GM21528 (cell line): ENCODE results near the gene DCLRE1C.
"Not testable (repeated sequence)": the region's sequence is repeated elsewhere in the genome, so short reads cannot be mapped to it uniquely, and the experiment has no call there.

Source experiments
- ATAC-seq: cut with Tn5 transposase; IDR thresholded peaks from one replicate; pipeline ENCODE4 v1.9.1; 2021; ENCODE audit warnings: mild to moderate bottlenecking, moderate library complexity; ENCODE audit not compliant: unreplicated experiment, low FRiP score

Gene DCLRE1C

DNA sequence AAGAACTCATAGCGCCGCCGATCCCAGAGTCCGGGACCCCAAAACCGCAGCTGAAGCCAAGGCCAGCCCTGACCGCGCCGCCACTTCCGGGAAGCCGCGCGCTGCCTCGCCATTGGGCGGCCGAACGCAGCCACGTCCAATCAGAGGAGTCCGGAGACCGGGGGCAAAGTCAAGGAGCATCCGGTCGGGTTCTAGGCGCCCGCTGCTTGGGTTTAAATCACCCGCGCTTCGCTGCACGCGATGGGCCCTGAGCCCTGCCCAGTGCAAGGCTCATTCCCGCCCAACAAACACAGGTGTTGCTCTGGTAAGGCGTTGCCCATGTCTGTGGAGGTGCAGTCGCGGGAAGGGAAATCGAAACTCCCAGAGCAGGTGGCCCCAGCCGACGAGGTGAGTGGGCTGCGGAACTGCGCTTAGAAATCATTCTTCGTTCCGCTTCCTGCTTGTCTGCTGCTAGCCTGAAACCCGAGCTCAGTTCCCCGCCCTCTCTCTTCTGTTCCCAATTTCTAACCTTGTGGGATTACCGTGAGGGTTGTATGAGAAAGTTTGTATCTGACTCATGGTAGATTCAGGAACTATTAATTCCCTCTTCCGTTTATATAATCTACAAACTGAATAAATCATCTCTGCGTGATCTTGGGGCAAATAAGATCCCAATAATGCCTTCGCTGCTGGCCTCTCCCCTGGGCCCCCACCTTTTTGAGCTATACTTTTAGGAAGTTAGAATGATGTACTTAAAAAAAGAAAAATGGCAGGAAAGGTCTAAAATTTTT lies at the start of gene DCLRE1C:
Gene DCLRE1C, minus strand, starts transcription at position 96 of the 770 bp plus-strand sequence. Its CDS starts 86 bp downstream, at position 10.
- ATAC-seq: peak; percentile 74

DNA sequence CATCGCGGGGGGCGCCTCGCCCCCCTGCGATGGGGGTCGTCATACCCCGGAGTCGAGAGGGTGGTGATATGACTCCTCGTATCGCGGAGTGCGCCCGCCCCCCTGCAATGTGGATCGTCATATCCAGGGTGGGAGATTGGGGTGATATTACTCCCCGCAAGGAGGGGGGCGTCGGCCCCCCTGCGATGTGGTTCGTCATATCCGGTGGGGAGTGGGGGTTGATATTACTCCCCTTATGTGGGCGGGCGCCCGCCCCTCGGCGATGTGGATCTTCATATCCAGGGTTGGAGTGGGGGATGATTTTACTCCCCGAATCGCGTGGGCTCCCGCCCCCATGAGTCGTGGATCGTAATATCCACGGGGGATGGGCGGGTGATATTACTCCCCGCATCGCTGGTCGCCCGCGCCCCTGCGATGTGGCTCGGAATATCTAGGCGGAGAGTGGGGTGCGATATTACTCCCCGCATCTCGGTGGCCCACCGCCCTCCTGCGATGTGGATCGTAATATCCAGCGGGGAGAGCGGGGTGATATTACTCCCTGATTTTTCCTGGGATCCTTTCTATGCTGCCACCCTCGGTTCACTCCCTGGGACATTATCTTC lies 42.2 kb upstream of the DCLRE1C start:
- no peak for ATAC-seq

DNA sequence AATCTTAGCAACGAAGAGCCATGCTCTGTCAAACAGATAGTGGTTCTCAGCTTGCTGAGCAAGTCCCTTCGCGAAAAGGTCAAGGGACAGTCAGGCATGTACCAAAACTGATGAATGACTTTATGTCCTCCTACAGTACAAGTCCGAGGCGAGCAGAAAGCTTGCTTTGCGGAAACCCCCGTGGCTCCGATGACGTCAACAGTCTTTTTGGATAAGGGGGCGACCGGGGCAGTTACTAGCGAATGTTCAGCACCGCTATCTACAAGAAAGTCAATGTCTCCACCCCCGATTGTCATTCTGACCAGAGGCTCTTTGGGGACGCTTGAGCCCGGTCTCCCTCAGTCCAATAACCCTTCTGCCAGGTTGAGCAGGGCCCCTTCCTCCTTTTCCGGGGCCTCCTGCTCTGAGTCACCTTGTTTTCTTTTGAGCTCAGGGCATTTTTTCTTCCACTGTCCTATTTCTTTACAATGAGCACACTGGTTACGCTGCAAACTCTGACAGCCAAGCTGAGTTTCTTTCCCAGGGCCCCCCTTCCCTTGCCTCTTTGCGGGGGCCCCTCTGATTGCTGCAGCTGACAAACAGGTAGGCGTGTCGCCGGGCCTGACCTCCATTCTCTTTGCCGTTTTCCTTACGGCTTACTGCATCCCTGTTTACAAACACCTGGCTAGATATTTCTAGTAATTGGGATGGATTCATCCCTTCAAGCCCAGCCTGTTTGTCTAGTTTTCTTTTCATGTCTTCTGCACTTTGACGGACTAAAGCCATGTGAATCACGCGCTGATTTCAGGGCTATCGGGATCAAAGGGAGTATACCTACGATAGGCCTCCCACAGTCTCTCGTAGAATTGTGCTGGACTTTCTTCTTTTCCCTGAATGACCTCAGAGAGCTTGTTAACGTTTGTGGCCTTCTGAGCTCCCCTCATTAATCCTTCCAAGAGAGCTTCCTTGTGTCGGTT lies 39.9 kb upstream of the DCLRE1C start:
- not testable (repeated sequence) for ATAC-seq

DNA sequence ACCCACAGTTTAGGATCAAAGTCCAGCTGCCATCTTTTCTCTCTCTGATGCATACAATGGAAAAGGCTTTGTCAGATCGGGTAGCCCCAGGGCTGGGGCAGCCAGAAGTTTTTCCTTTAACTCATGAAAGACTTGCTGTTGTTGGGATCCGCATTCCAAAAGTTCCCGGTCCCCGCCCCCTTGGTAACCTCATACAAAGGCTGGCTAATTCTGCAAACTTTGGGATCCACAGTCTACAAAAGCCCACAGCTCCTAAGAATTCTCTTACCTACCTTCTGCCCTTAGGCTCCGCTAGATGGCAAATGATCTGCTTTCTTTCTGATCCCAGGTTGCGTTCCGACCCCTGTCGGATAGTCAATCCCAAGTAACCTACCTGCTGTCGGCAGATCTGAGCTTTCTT lies 38.4 kb upstream of the DCLRE1C start:
- not testable (repeated sequence) for ATAC-seq

DNA sequence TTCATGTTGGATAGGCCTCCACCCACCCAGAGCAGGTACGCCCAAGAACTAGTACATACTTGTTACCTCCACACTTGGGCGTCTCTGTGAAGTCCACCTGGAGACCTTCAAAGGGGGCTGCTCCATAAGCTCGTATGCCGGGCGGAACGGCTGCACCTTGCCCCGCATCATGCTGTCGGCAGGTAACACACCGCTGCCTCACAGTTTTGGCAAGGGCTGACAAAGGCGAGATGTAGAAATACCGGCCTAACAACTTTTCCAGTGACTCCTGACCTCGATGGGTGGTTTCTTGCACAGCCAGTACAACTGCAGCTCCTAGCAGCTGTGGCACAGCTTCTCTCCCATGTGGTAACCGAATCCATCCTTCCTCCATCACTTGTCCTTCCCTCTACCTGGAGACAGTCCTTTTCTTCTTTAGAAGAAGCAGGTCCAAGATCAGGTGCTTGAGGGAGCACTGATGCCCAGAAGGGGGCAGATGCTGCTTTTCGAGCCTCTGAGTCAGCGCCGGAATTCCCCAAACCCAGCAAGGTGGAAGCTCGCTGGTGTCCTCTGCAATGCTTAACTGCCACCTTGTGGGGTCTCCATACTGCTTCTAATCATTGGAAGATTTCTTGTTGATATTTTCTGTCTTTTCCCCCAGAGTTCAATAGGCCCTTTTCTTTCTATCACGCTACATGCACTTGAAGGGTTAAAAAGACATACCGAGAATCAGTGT lies 37.3 kb upstream of the DCLRE1C start:
- ATAC-seq: not testable (repeated sequence)

DNA sequence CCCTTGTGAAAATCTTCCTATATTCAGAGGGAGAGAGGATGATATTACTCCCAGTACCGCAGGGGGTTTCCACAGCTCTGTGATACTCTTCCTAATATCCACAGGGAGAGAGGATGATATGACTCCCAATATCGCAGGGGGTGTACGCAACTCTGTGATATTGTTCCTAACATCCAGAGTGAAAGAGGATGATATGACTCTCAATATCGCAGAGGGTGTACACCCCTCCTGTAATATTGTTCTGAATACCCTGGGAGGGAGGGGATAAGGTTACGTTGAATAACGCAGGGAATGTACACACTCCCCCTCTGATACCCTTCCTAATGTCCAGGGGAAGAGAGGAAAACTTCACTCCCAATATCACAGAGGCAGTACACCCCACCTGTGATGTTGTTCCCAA lies 35.7 kb upstream of the DCLRE1C start:
- not testable (repeated sequence) for ATAC-seq

DNA sequence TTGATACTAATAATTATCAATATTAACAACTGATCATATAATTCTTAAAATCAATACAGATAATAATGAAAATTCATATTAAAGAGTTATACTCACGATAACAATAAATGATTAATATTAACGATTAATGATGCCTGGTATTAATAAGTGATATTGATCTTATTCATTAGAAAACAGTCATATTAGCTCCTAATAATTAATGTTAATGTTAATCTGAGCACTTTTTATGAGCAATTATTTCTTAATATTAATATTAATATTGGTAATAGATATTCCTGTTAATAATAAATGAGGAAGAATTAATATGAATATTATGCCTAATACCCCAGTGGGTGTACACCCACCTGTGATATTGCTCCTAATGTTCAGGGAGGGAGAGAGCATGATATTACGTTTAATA lies 28.8 kb upstream of the DCLRE1C start:
- ATAC-seq: no peak

DNA sequence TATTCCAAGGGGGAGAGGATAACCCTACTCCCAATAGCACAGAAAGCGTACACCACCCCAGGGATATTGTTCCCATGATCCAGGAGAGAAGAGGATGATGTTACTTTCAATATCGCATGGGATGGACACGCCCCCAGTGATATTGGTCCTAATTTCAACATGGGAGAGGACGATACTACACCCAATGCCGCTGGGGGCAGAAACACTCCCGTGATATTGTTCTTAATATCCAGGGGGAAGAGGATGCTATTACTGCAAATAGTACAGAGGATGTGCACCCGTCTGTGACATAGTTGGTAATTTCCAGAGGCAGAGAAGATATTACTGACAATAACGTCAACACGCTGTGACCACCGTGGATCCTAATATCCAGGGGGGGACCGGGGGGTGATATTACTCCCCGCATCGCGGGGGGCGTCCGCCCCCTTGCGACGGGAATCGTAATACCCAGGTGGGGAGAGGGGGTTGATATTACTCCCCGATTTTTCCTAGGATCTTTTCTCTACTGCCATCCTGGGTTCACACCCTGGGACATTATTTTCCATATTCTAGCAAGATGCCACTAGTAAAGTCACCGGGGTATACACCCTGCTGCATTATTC lies 21.9 kb upstream of the DCLRE1C start:
- ATAC-seq: no peak

DNA sequence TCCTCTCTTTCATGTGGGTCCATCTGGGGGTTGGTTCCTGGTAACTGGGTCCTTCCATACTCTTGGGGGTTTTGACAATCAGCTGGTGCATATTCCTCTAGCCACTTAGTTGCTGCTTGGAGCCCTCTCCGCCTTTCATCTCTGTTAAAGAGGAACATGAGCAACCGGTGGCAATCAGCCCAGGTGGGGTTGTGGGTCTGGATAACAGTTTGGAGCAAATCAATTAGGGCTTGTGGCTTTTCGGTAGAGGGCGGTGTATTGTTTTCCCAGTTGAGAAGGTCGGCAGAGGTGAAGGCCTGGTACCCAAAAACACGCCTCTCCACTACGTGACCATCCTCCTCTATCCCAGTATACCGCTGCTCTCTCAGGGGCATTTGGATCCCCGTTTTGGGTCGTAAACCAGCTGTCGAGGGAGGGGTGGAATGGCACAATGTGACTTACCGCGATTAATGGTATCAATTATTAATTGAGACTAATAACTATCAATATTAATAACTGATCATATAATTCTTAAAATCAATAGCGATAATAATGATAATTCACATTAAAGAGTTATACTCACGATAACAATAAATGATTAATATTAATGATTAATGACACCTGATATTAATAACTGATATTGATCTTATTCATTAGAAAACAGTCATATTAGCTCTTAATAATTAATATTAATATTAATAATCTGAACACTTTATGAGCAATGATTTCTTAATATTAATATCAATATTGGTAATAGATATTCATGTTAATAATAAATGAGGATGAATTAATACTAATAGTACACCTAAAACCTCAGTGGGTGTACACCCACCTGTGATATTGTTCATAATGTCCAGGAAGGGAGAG lies 20.5 kb upstream of the DCLRE1C start:
- not testable (repeated sequence) for ATAC-seq

DNA sequence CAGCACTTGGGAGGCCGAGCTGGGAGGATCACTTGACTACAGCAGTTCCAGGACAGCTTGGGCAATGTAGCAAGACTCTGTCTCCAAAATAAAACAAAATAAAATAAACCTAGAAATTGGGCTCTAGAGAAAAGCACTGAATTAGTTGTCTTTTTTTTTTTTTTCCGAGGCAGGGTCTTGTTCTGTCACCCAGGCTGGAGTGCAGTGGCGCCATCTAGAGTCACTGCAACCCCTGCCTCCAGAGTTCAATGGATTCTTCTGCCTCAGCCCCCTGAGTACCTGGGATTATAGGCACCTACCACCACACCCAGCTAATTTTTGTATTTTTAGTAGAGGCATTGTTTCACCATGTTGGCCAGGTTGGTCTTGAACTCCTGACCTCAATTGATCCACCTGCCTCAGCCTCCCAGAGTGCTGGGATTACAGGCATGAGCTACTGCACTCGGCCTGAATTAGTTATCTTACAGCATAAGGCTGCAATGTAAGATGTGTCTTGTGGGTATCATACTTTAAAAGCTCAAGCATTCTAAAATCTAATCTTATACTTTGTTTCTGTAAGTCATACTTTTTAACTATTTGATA lies 18.1 kb upstream of the DCLRE1C start:
- no peak for ATAC-seq

DNA sequence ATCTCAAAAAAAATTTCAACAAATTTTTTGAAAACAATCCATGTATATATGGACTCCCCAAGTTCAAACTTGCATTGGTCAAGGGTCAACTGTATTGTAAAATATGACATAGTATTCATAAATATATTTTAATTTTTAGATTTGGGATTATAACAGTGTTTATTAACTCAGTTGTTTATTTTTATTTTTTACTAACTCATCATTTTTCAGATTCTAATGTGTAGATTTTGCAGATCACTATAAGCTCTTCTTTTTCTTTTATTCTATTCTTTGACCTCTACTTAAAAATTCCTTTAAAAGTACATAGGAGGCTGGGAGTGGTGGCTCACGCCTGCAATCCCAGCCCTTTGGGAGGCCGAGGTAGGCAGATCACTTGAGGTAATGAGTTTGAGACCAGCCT lies 14.0 kb upstream of the DCLRE1C start:
- ATAC-seq: no peak

DNA sequence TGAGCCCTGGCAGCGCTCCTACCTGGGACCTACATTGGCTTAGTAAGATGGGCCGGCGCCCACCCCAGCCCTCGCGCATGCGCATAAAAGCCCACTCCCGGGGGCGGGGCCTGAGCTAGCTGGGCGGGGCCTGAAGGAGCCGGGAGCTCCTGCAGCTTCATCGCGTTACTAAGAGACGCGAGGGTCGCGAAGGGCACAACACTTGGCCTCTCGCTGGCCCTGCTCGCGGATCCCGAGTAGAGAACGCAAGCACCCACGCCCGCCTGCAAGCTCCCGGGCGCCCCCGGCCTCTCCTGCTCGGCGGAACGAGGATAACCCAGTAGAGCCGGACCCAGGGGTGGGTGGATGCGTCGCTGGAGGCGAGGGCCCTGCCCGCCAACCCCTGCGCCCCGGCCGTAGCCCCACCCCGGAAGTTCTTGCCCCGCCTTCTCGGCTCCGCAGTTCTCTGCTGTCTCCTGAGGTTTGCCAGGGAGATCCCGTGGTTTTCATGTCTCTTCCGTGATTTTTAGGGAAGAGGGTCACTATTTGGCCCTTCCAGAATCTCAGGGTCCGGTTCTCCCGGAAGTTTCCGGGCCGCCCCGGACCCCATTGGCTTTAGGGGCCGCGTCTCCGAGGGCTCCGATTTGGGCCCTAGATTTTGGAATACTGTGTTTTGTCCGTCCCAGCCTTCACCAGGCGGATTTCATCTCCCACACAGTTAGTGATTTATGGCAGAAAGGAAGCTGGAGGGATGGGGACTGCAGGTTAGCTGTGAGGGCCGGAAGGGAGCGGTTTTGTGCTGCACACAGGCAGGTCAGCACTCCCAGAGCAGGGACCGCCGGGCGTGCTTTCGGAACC lies 5.5 kb upstream of the DCLRE1C start, which contains the start of gene MEIG1:
Gene MEIG1, plus strand, starts transcription at position 168 of the 837 bp plus-strand sequence. CDS start 7,081 bp downstream, outside the sequence.
- ATAC-seq: peak; percentile 84

DNA sequence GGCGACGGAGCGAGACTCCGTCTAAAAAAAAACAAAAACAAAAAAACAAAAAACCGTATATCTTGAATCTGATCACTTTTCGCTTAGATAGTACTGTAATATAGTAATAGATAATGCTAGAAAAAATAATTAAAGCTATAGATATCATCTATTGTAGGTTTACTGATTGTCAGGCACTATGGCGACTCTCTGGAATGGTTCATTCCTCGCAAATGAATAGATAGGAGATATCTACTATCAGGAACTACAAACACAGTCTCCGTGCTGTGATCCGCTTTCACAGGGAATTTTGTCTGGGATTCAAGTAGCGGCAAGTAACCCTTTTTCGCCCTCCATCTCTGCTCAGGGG lies 5.0 kb upstream of the DCLRE1C start:
- ATAC-seq: no peak

DNA sequence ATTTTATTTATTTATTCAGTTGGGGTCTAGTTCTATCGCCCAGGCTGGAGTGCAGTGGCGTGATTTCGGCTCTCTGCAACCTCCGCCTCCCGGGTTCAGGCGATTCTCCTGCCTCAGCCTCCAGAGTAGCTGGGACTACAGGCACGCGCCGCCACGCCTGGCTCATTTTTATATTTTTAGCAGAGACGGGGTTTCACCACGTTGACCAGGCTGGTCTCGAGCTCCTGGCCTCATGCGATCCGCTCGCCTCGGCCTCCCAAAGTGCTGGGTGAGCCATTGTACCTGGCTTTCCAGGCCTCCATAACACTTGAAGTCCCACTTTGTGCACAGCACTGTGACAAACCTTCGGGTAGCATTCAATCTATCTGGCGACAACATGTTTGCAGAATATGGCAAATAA lies 1.0 kb upstream of the DCLRE1C start:
- ATAC-seq: no peak

DNA sequence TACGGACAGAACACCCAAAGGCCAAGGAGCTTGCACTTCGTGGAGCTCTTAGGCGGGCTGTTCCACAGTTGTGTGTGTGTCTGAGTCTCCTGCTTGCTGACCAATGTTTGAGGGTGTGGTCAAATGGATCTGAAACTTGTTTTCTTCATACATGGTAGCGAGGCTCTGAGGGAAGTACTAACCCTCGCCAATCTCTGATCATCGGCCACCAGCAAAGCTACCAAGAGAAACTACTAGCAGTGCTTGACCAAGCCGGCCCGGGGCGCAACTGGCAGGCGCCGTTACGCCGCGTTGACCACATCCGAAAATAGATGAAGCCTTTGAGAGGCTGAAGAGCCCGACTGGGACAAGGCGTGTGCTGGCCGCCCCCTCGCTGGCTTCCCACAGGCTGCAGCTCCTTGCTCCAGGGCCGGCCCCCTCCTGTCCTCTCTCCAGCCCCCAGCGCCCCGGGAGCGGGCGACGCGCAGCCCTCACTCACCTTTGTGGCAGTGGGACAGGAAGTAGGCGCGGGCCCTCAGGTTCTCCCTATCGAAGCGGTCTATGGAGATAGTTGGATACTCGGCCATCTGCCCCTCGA lies 384 bp downstream of the DCLRE1C start:
- ATAC-seq: peak; percentile 26

DNA sequence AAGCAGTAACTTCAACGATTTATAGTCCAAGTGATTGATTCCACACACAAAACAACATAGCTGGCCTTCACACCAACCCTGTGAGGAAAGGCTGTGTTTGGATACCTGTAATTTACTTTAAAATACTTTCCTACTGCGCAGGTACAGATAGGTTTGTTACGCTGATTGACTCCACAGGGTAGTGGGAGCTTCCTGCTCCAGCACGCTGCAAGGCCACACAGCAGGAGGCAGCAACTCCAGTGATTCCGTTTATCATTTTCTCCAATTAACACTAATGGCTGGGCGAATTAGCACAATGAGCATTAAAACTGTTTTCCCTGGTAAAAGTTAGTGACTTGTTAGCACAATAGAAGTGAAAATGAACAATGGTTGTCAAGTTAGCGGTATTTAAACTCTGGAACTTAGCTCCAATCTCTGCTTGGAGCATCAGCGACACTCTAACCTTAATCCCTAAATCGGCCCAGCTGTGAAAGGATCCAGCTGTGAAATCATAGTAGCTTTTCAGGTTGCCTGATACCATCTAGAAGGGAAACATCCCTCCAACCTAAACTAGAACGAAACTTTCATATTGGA lies 959 bp downstream of the DCLRE1C start:
- ATAC-seq: peak; percentile 1

DNA sequence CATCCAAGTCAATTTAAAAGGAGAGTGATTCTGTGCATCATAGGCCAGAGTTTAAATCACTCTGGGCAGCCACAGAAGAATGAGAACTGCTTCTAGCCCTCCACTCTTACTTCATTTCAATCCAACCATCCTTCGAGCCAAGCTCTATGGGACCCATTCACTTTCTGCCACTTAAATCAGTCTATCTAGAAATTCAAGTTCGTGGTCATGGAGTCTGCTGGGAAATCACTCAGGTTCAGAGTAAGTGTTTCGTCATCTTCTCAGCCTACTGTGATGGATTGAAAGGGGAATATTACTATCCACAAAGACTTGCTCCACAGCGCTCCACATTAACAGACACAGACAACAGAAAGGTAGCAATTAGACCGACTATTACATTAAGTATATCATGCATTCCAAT lies 4.6 kb downstream of the DCLRE1C start:
- no peak for ATAC-seq
